Cardiac muscle cell (in vitro differentiated cells and primary cell): ENCODE data around the gene LZTR1. TPM values are rescaled to one million over a fixed set of nuclear protein-coding genes. Genes with fewer than 3 reads are reported as not detected.
"Not testable (repeated sequence)": the region's sequence is repeated elsewhere in the genome, so short reads cannot be mapped to it uniquely, and the experiment has no call there.

Source experiments
- DNase-seq, 2 donors: peaks; one replicate each; pipeline versions ENCODE4 v3.0.0 to v3.0.0-alpha.2; 2010 to 2017; ENCODE audit warnings: low read depth in 1 of 2, low spot score in 1 of 2
- H3K27ac ChIP-seq: fragments of 200-600 bp; sonication (generic); 2 replicates; pipeline ENCODE4 v1.5.1; 2016
- H3K27me3 ChIP-seq: fragments of 200-600 bp; sonication (generic); 2 replicates; pipeline ENCODE4 v1.6.0; 2016; ENCODE audit warnings: control low read depth
- H3K36me3 ChIP-seq: fragments of 200-600 bp; sonication (generic); 2 replicates; pipeline ENCODE4 v1.5.1; 2016; ENCODE audit warnings: control low read depth
- H3K4me1 ChIP-seq: fragments of 200-600 bp; sonication (generic); 2 replicates; pipeline ENCODE4 v1.8.1; 2017; ENCODE audit warnings: low read depth, mild to moderate bottlenecking, mixed run types
- H3K4me3 ChIP-seq: fragments of 200-600 bp; sonication (generic); 2 replicates; pipeline ENCODE4 v1.5.1; 2016; ENCODE audit warnings: mild to moderate bottlenecking
- H3K9me3 ChIP-seq: fragments of 200-600 bp; sonication (generic); 2 replicates; pipeline ENCODE4 v1.5.1; 2017; ENCODE audit warnings: low read depth, mild to moderate bottlenecking, control low read depth
- CTCF ChIP-seq: IDR thresholded peaks from 2 replicates; pipeline ENCODE4 v1.5.1; 2012; ENCODE audit warnings: low read depth, mild to moderate bottlenecking, low read length
- polyA plus RNA-seq: library from polyadenylated mRNA; unstranded; fragments of >200 nt; fragmentation: Nextera tagmentation; extraction: Ambion mirVana; gene quantifications from 2 replicates; pipeline ENCODE4 v1.2.1, GENCODE V29; 2016
- total RNA-seq: library from RNA; depleted of rRNA; stranded (reverse); fragments of >200 nt; gene quantifications from 2 replicates; pipeline ENCODE4 v1.2.3, GENCODE V29; 2016

Gene LZTR1
- total and polyA plus RNA-seq, 2 experiments from 2014 or later: 60.9 to 62.6 TPM

- H3K36me3 ChIP-seq: no peaks in the 10 kb centered on the region
- no peaks in the 10 kb centered on the region for H3K9me3 ChIP-seq
- H3K27me3 ChIP-seq: peaks cover 23% of the 10 kb centered on the region
- H3K4me1 ChIP-seq: peaks cover 8% of the 10 kb centered on the region
- H3K4me3 ChIP-seq: peak within 1 kb of the TSS; percentile 17
- peak in 1 of 2 donors; percentile 35 for DNase-seq
- TF ChIP-seq CTCF: no peak
- H3K27ac ChIP-seq: no peak within 1 kb of the TSS
These were observed 50.2 kb downstream of the LZTR1 start, which contains the start of gene SLC7A4 for GRCh38 chr22:21032037-21032867. Gene SLC7A4 (minus strand): TSS chr22:21032561. CDS start chr22:21031812, 749 bp downstream.

GRCh38 chr22:21032868-21033688 is 51.0 kb downstream of the LZTR1 start:
- Histone ChIP-seq H3K27ac (no peak overlapping the region), H3K27me3 (peaks cover 23% of the 10 kb centered on the region)
- DNase-seq: no peak

GRCh38 chr22:21033895-21034294 is 51.8 kb downstream of the LZTR1 start:
- Histone ChIP-seq H3K27ac (no peak overlapping the region), H3K4me1 (peaks cover 8% of the 10 kb centered on the region), H3K36me3 (no peaks in the 10 kb centered on the region), H3K27me3 (peaks cover 23% of the 10 kb centered on the region), H3K4me3 (no peak overlapping the region), H3K9me3 (no peaks in the 10 kb centered on the region)
- DNase-seq: no peak
- TF ChIP-seq CTCF: no peak

More at GRCh38 chr22:21032868-21033688, 51.0 kb downstream of the LZTR1 start:
- peaks cover 8% of the 10 kb centered on the region for H3K4me1 ChIP-seq
- no peak for TF ChIP-seq CTCF
- no peaks in the 10 kb centered on the region for H3K36me3 ChIP-seq
- H3K4me3 ChIP-seq: no peak overlapping the region
- no peaks in the 10 kb centered on the region for H3K9me3 ChIP-seq

- no peak for DNase-seq
- Histone ChIP-seq H3K4me1 (peaks cover 8% of the 10 kb centered on the region), H3K27me3 (peaks cover 23% of the 10 kb centered on the region), H3K36me3 (no peaks in the 10 kb centered on the region), H3K4me3 (no peak overlapping the region), H3K9me3 (no peaks in the 10 kb centered on the region), H3K27ac (no peak overlapping the region)
- no peak for TF ChIP-seq CTCF
These were observed 52.9 kb downstream of the LZTR1 start for GRCh38 chr22:21034989-21035388.

GRCh38 chr22:21038405-21038804 is 56.3 kb downstream of the LZTR1 start:
- TF ChIP-seq CTCF: no peak
- no peaks in the 10 kb centered on the region for H3K4me1 ChIP-seq
- peaks cover 3% of the 10 kb centered on the region for H3K27me3 ChIP-seq
- no peak overlapping the region for H3K4me3 ChIP-seq
- peak overlapping the region; percentile 11 for H3K27ac ChIP-seq
- no peaks in the 10 kb centered on the region for H3K36me3 ChIP-seq
- peak; percentile 58 to 76 for DNase-seq
- H3K9me3 ChIP-seq: no peaks in the 10 kb centered on the region

- not testable (repeated sequence) for H3K36me3 ChIP-seq, H3K4me3 ChIP-seq, DNase-seq, H3K27ac ChIP-seq, H3K27me3 ChIP-seq, H3K4me1 ChIP-seq, H3K9me3 ChIP-seq
These were observed 57.1 kb downstream of the LZTR1 start for GRCh38 chr22:21039158-21039557.
